WTC11 (cell line): ENCODE results near the gene FUT2.

Experiments
- ZNF423 ChIP-seq: fragments of 250-450 bp; sonication (Bioruptor Pico); IDR thresholded peaks from 2 replicates; pipeline ENCODE4 v2.1.2; 2022; ENCODE audit warnings: mild to moderate bottlenecking, moderate library complexity
- TF ChIP-seq, protein P1 (sequence below): sonication (generic); formaldehyde crosslinking; IDR thresholded peaks from 2 replicates; pipeline ENCODE4 v1.8.0; 2022; ENCODE audit warnings: mild to moderate bottlenecking, missing genetic modification reagents
- TF ChIP-seq, protein P2 (sequence below): fragments of 200-600 bp; IDR thresholded peaks from 2 replicates; pipeline ENCODE4 v1.8.0; 2022; ENCODE audit warnings: antibody characterized with exemption

DNA sequence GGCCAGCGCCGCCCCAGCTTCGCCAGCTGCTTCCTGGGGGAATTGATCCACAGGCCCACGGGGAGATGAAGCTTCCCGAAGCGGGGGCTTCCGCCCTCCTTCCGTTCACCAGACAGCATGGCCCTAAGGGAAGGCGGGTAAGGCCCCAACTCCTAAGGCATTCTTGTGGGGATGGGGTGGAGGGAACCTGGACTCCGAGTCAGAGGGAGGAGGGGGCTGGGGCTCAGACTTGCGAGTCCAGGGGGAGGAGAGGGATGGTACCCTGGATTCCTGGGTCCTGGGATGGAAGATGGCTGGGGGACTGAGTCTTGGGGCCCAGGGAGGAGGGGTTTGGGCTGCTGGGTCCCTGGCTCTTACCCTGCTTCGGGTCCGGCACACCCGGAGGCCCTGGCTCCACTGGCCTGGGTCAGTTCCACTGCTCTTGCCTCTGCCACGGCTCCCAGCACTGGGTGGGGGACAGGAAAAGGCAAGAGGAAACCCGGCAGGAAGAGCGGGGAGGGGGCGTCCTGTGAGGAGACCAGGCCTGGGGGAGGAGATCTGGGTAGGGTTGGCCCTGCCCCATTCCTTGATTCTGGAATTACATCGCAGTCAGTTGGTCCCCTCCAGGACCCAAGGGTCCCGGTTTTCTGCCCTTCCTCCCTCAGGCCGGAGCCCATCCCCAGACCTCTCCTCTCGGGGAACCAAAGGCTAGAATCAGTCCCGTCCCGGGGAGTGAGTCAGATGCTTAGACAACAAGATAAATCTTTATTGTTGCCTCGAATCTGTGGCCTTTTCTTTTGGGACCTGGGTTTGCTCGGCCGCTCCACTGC lies 44.6 kb downstream of the FUT2 start, which contains the start of gene RASIP1:
- TF ChIP-seq, protein P1, sequence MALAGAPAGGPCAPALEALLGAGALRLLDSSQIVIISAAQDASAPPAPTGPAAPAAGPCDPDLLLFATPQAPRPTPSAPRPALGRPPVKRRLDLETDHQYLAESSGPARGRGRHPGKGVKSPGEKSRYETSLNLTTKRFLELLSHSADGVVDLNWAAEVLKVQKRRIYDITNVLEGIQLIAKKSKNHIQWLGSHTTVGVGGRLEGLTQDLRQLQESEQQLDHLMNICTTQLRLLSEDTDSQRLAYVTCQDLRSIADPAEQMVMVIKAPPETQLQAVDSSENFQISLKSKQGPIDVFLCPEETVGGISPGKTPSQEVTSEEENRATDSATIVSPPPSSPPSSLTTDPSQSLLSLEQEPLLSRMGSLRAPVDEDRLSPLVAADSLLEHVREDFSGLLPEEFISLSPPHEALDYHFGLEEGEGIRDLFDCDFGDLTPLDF = no peak
- no peak for TF ChIP-seq ZNF423 (CRISPR knock-in tag)
- TF ChIP-seq, protein P2, sequence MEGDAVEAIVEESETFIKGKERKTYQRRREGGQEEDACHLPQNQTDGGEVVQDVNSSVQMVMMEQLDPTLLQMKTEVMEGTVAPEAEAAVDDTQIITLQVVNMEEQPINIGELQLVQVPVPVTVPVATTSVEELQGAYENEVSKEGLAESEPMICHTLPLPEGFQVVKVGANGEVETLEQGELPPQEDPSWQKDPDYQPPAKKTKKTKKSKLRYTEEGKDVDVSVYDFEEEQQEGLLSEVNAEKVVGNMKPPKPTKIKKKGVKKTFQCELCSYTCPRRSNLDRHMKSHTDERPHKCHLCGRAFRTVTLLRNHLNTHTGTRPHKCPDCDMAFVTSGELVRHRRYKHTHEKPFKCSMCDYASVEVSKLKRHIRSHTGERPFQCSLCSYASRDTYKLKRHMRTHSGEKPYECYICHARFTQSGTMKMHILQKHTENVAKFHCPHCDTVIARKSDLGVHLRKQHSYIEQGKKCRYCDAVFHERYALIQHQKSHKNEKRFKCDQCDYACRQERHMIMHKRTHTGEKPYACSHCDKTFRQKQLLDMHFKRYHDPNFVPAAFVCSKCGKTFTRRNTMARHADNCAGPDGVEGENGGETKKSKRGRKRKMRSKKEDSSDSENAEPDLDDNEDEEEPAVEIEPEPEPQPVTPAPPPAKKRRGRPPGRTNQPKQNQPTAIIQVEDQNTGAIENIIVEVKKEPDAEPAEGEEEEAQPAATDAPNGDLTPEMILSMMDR = no peak
